ENCODE measurements around the gene FAM13A.

- TF ChIP-seq CTCF (IDR thresholded peaks at IDR 0.05; ENCODE audit: poor library complexity) (no peak), EZH2phosphoT487 (IDR thresholded peaks at IDR 0.05; ENCODE audit: low read depth, severe bottlenecking, unreplicated experiment) (no peak)
Measured at GRCh38 chr4:88938138-88938537, 118.8 kb downstream of the FAM13A start.

Measured in hepatocyte (in vitro differentiated cells).